OCI-LY7 (cell line): Measurements from ENCODE around the gene MAPRE2. TPM values are rescaled to one million over a fixed set of nuclear protein-coding genes. Genes with fewer than 3 reads are reported as not detected.

Experiments
- BruUV-seq: library from RNA; stranded (reverse); fragments of 400-500 nt; replicated peaks from 2 replicates; lab custom pipeline; 2021; lab: Mats Ljungman, UMichigan
- CTCF ChIA-PET: fragments of 300-600 bp; sonication (Branson Sonifier 250); formaldehyde crosslinking; loops from one replicate; lab custom pipeline; 2022; ENCODE audit warnings: antibody characterized with exemption; ENCODE audit not compliant: unreplicated experiment; lab: Charles Lee
- POLR2A ChIA-PET: fragments of 300-600 bp; sonication (Branson Sonifier 250); formaldehyde crosslinking; loops from one replicate; lab custom pipeline; 2022; ENCODE audit warnings: antibody characterized with exemption; lab: Charles Lee
- DNase-seq: peaks from one replicate; pipeline ENCODE4 v3.0.0-alpha.2; 2015; ENCODE audit warnings: low spot score
- H2AFZ ChIP-seq: fragments of 200-600 bp; sonication (generic), shearing (Covaris generic); 2 replicates; pipeline ENCODE4 v1.6.1; 2014; ENCODE audit warnings: mild to moderate bottlenecking, antibody characterized with exemption, low read length, moderate library complexity
- H3K27ac ChIP-seq: fragments of 200-600 bp; sonication (generic); 2 replicates; pipeline ENCODE4 v1.5.1; 2014; ENCODE audit warnings: mixed run types, low read depth, mild to moderate bottlenecking, moderate library complexity, low read length, inconsistent platforms; ENCODE audit not compliant: poor library complexity, severe bottlenecking
- H3K36me3 ChIP-seq: fragments of 200-600 bp; sonication (generic); 2 replicates; pipeline ENCODE4 v1.6.1; 2014; ENCODE audit warnings: mild to moderate bottlenecking, antibody characterized with exemption, low read length, moderate library complexity, mixed read lengths; ENCODE audit not compliant: insufficient read depth
- H3K4me1 ChIP-seq: fragments of 200-600 bp; sonication (generic); 2 replicates; pipeline ENCODE4 v1.5.1; 2014; ENCODE audit warnings: mild to moderate bottlenecking, low read length; ENCODE audit not compliant: insufficient read depth, poor library complexity, severe bottlenecking
- H3K4me2 ChIP-seq: fragments of 200-600 bp; sonication (generic); 2 replicates; pipeline ENCODE4 v1.6.1; 2014; ENCODE audit warnings: mild to moderate bottlenecking, low read length
- H3K4me3 ChIP-seq: fragments of 200-600 bp; sonication (generic); 2 replicates; pipeline ENCODE4 v1.5.1; 2014; ENCODE audit warnings: mild to moderate bottlenecking, low read depth, low read length; ENCODE audit not compliant: poor library complexity, severe bottlenecking
- H3K79me2 ChIP-seq: fragments of 200-600 bp; sonication (generic); 2 replicates; pipeline ENCODE4 v1.6.1; 2016; ENCODE audit warnings: low read depth, mild to moderate bottlenecking, low read length, moderate library complexity, mixed read lengths; ENCODE audit not compliant: insufficient read depth
- H3K9me2 ChIP-seq: fragments of 200-600 bp; sonication (generic); 2 replicates; pipeline ENCODE4 v1.6.1; 2016; ENCODE audit warnings: mild to moderate bottlenecking, low read length, mixed read lengths; ENCODE audit not compliant: insufficient read depth
- H3K9me3 ChIP-seq: fragments of 200-600 bp; sonication (generic); 2 replicates; pipeline ENCODE4 v1.6.1; 2014; ENCODE audit warnings: mild to moderate bottlenecking, mixed run types, low read length, mixed read lengths
- H4K20me1 ChIP-seq: fragments of 200-600 bp; sonication (generic); 2 replicates; pipeline ENCODE4 v1.6.1; 2014; ENCODE audit warnings: mild to moderate bottlenecking, antibody characterized with exemption, low read length, moderate library complexity, mixed read lengths; ENCODE audit not compliant: insufficient read depth
- EZH2phosphoT487 ChIP-seq: fragments of 200-600 bp; sonication (generic); IDR thresholded peaks from 2 replicates; pipeline ENCODE4 v1.6.1; 2018; ENCODE audit warnings: low read depth, borderline replicate concordance, mild to moderate bottlenecking, mixed run types, antibody characterized with exemption, low read length, moderate library complexity, mixed read lengths
- intact Hi-C: fragments of 100-400 bp; cut with micrococcal nuclease; formaldehyde crosslinking; loops from one replicate; pipeline ENCODE4 v1.10.0; 2022; ENCODE audit not compliant: unreplicated experiment
- total RNA-seq, 2 experiments: library from RNA; depleted of rRNA in 1 of 2; stranded (reverse); fragments of >200 nt in 1 of 2; shearing (Covaris generic) in 1 of 2; gene quantifications; 2 replicates each; pipeline ENCODE4 v1.2.3, GENCODE V29; 2014 to 2022
- TF ChIP-seq, protein P1 (sequence below): fragments of 200-600 bp; sonication (generic); conservative IDR thresholded peaks from 2 replicates; pipeline ENCODE4 v1.5.1; 2014; ENCODE audit warnings: mild to moderate bottlenecking, antibody characterized with exemption, low read length, moderate library complexity, mixed read lengths

The MAPRE2 gene
- total RNA-seq, 2 experiments from 2014 or later = 17.1 to 35.2 TPM

DNA sequence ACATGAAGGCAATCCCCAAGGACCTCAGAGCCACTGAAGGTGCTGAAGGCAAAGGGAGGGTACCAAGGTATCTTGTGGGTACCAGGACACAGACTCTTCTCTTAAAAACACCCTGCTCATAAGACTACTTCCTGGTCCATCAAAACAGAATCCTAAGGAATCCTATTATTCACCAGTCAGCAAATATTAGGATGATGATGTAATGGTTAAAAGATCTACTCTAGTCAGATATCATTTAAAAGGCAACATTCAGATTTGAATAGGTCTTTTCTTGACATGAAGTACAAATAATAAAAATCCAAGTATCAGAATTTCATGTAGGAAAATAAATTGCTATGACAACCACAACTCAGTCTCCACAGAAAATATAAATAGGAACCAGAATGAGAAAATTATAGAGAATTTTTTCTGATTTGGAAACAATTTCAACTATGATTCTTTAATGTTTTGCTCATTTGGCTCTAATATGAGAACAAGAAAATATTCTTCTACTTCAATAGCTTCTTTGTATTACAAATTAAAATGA, 121.9 kb downstream of the MAPRE2 start:
- TF ChIP-seq EZH2phosphoT487 = no peak
- TF ChIP-seq, protein P1, sequence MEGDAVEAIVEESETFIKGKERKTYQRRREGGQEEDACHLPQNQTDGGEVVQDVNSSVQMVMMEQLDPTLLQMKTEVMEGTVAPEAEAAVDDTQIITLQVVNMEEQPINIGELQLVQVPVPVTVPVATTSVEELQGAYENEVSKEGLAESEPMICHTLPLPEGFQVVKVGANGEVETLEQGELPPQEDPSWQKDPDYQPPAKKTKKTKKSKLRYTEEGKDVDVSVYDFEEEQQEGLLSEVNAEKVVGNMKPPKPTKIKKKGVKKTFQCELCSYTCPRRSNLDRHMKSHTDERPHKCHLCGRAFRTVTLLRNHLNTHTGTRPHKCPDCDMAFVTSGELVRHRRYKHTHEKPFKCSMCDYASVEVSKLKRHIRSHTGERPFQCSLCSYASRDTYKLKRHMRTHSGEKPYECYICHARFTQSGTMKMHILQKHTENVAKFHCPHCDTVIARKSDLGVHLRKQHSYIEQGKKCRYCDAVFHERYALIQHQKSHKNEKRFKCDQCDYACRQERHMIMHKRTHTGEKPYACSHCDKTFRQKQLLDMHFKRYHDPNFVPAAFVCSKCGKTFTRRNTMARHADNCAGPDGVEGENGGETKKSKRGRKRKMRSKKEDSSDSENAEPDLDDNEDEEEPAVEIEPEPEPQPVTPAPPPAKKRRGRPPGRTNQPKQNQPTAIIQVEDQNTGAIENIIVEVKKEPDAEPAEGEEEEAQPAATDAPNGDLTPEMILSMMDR = no peak
- DNase-seq = no peak
- Histone ChIP-seq H3K79me2 (no peaks in the 10 kb centered on the region), H3K4me1 (peaks cover 25% of the 10 kb centered on the region), H3K9me3 (no peaks in the 10 kb centered on the region), H3K9me2 (no peaks in the 10 kb centered on the region), H3K4me2 (no peak overlapping the region), H2AFZ (no peak overlapping the region), H3K36me3 (no peaks in the 10 kb centered on the region), H3K4me3 (no peak overlapping the region), H3K27ac (no peak overlapping the region), H4K20me1 (no peaks in the 10 kb centered on the region)
- BruUV-seq = no TSS peak
- intact Hi-C loops = no loop called here
- CTCF ChIA-PET = no interaction called here
- POLR2A ChIA-PET = no interaction called here

DNA sequence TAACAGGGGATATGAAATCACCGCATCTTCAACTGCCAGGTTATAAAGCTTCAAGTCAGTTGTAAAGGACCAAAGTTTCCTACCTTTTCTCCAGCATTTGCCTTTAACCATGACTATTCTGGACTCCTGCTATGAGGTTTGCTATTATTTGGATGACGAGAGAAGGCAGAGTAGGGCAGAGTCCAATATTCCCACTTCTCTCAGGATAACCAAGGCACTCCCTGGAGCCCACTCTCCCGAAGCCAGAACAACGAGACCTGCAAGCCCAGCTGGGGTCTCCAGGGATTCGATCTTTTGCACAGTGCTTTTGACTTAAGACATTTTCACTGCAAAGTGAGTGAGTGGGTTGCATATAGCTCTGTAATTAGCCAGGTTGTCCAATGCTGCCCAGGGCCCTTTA, 122.5 kb downstream of the MAPRE2 start:
- H3K4me2 ChIP-seq = no peak overlapping the region
- DNase-seq = no peak
- H3K36me3 ChIP-seq = no peaks in the 10 kb centered on the region
- no peaks in the 10 kb centered on the region for H3K9me3 ChIP-seq
- CTCF ChIA-PET = no interaction called here
- POLR2A ChIA-PET = no interaction called here
- no peak overlapping the region for H3K27ac ChIP-seq
- H3K4me1 ChIP-seq = peaks cover 18% of the 10 kb centered on the region
- H3K79me2 ChIP-seq = no peaks in the 10 kb centered on the region
- H3K9me2 ChIP-seq = no peaks in the 10 kb centered on the region
- intact Hi-C loops = no loop called here
- no peaks in the 10 kb centered on the region for H4K20me1 ChIP-seq
- TF ChIP-seq, protein P1 = no peak
- TF ChIP-seq EZH2phosphoT487 = no peak
- BruUV-seq = no TSS peak
- H2AFZ ChIP-seq = no peak overlapping the region
- no peak overlapping the region for H3K4me3 ChIP-seq

DNA sequence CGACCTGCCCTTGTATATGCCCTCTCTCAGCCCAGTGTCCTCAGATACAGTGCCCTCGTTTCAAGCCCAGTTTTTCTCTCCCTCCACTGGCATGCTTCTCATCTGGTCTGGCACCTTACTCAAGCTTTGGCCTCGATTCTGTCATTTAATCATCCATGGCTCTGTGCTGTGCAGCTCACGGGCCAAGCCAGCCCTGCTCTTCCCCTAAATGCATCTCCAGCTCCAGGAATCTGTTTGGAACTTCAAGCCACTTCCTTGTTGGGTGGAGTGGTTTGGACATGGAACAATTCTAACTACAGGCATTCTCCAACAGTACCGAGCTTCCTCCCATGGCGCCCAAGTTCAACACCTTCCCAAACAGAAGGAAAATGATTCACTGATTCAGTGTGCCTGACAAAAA, 122.9 kb downstream of the MAPRE2 start:
- H3K4me2 ChIP-seq = no peak overlapping the region
- H3K9me3 ChIP-seq = no peaks in the 10 kb centered on the region
- no peaks in the 10 kb centered on the region for H3K79me2 ChIP-seq
- H3K9me2 ChIP-seq = no peaks in the 10 kb centered on the region
- H3K4me3 ChIP-seq = no peak overlapping the region
- no peak for DNase-seq
- ChIA-PET CTCF (no interaction called here), POLR2A (no interaction called here)
- H3K4me1 ChIP-seq = peaks cover 14% of the 10 kb centered on the region
- H3K27ac ChIP-seq = no peak overlapping the region
- TF ChIP-seq, protein P1 = no peak
- no TSS peak for BruUV-seq
- H2AFZ ChIP-seq = no peak overlapping the region
- intact Hi-C loops = no loop called here
- H4K20me1 ChIP-seq = no peaks in the 10 kb centered on the region
- no peaks in the 10 kb centered on the region for H3K36me3 ChIP-seq
